Left renal cortex interstitium (tissue), 4 donors: ENCODE results near the gene TAF7. TPM values are rescaled to one million over a fixed set of nuclear protein-coding genes. Genes with fewer than 3 reads are reported as not detected.

Experiments used
- polyA plus RNA-seq, 4 donors: library from polyadenylated mRNA; unstranded; fragments of 120-200 nt; gene quantifications; one replicate each; pipeline ENCODE4 v1.2.1, GENCODE V29; 2013; ENCODE audit not compliant: insufficient read length in 4 of 4

TAF7 gene
- polyA plus RNA-seq, 4 donors, result 135 to 190 (median 151) TPM

Other genes with a start within 250 kb of the TAF7 start
- gene PCDHB2, start 226.2 kb downstream of the TAF7 start, polyA plus RNA-seq, result 1 to 10 TPM; 3.9 to 8.5 (median 6.3) TPM
- gene PCDHB3, start 220.3 kb downstream of the TAF7 start, polyA plus RNA-seq, result 1 to 10 TPM; 3.0 to 4.7 (median 3.5) TPM
- 1 to 10 TPM; 1.3 to 2.0 (median 2.0) TPM for gene PCDHB4, start 199.0 kb downstream of the TAF7 start, polyA plus RNA-seq
- gene PCDHB5, start 185.6 kb downstream of the TAF7 start, polyA plus RNA-seq, result 10 to 100 TPM in 1 of 4 donors, 1 to 10 TPM in 3; 5.2 to 10.2 (median 7.8) TPM
- gene PCDHB6, start 170.7 kb downstream of the TAF7 start, polyA plus RNA-seq, result 1 to 10 TPM; 2.6 to 4.1 (median 3.2) TPM
- gene PCDHB7, start 148.1 kb downstream of the TAF7 start, polyA plus RNA-seq, result 1 to 10 TPM; 4.5 to 7.1 (median 5.0) TPM
- 1 to 10 TPM; 1.5 to 4.5 (median 2.8) TPM for gene PCDHB8, start 143.0 kb downstream of the TAF7 start, polyA plus RNA-seq
- gene PCDHB16, start 138.4 kb downstream of the TAF7 start, polyA plus RNA-seq, result 1 to 10 TPM; 4.4 to 8.8 (median 7.3) TPM
- gene PCDHB9, start 133.6 kb downstream of the TAF7 start, polyA plus RNA-seq, result 1 to 10 TPM; 3.5 to 4.4 (median 4.1) TPM
- 1 to 10 TPM; 5.5 to 9.8 (median 6.6) TPM for gene PCDHB10, start 128.4 kb downstream of the TAF7 start, polyA plus RNA-seq
- gene PCDHB11, start 121.2 kb downstream of the TAF7 start, polyA plus RNA-seq, result 1 to 10 TPM; 4.9 to 6.0 (median 5.6) TPM
- 1 to 10 TPM; 4.7 to 6.3 (median 5.5) TPM for gene PCDHB12, start 112.1 kb downstream of the TAF7 start, polyA plus RNA-seq
- gene PCDHB13, start 106.9 kb downstream of the TAF7 start, polyA plus RNA-seq, result 1 to 10 TPM; 5.0 to 7.6 (median 5.4) TPM
- 10 to 100 TPM in 2 of 4 donors, 1 to 10 TPM in 2; 8.8 to 10.2 (median 9.8) TPM for gene PCDHB14, start 97.4 kb downstream of the TAF7 start, polyA plus RNA-seq
- 10 to 100 TPM; 11.1 to 16.0 (median 15.0) TPM for gene PCDHB15, start 75.4 kb downstream of the TAF7 start, polyA plus RNA-seq
- gene SLC25A2, start 16.7 kb downstream of the TAF7 start, polyA plus RNA-seq, result under 1 TPM in 1 of 4 donors, not detected in 3; 0.14 TPM
- 1 to 10 TPM in 3 of 4 donors, under 1 TPM in 1; 0.93 to 1.0 (median 1.0) TPM for gene PCDHGA1, start 9.7 kb upstream of the TAF7 start, polyA plus RNA-seq
- 1 to 10 TPM; 4.8 to 8.4 (median 7.6) TPM for gene PCDHGA2, start 18.0 kb upstream of the TAF7 start, polyA plus RNA-seq
- 1 to 10 TPM; 1.6 to 4.1 (median 3.0) TPM for gene PCDHGA3, start 23.0 kb upstream of the TAF7 start, polyA plus RNA-seq
- gene PCDHGB1, start 29.3 kb upstream of the TAF7 start, polyA plus RNA-seq, result 1 to 10 TPM; 1.6 to 2.2 (median 1.8) TPM
- 1 to 10 TPM; 2.1 to 3.0 (median 2.5) TPM for gene PCDHGA4, start 34.2 kb upstream of the TAF7 start, polyA plus RNA-seq
- 1 to 10 TPM; 3.2 to 4.9 (median 3.8) TPM for gene PCDHGB2, start 39.2 kb upstream of the TAF7 start, polyA plus RNA-seq
- 1 to 10 TPM; 2.5 to 3.0 (median 2.8) TPM for gene PCDHGA5, start 43.4 kb upstream of the TAF7 start, polyA plus RNA-seq
- gene PCDHGB3, start 49.5 kb upstream of the TAF7 start, polyA plus RNA-seq, result 1 to 10 TPM; 1.9 to 2.9 (median 2.2) TPM
- gene PCDHGA6, start 53.1 kb upstream of the TAF7 start, polyA plus RNA-seq, result 1 to 10 TPM; 5.7 to 8.9 (median 7.1) TPM
- 1 to 10 TPM; 2.0 to 2.6 (median 2.3) TPM for gene PCDHGA7, start 62.0 kb upstream of the TAF7 start, polyA plus RNA-seq
- 1 to 10 TPM; 4.4 to 6.1 (median 5.8) TPM for gene PCDHGB4, start 66.9 kb upstream of the TAF7 start, polyA plus RNA-seq
- under 1 TPM; 0.46 to 0.55 (median 0.51) TPM for gene PCDHGA8, start 71.8 kb upstream of the TAF7 start, polyA plus RNA-seq
- gene PCDHGB5, start 77.2 kb upstream of the TAF7 start, polyA plus RNA-seq, result 10 to 100 TPM in 2 of 4 donors, 1 to 10 TPM in 2; 8.8 to 10.6 (median 10.0) TPM
- gene PCDHGA9, start 82.0 kb upstream of the TAF7 start, polyA plus RNA-seq, result 1 to 10 TPM; 5.0 to 6.4 (median 5.3) TPM
- 1 to 10 TPM; 6.3 to 7.9 (median 7.4) TPM for gene PCDHGB6, start 87.2 kb upstream of the TAF7 start, polyA plus RNA-seq
- 1 to 10 TPM; 3.1 to 3.8 (median 3.6) TPM for gene PCDHGA10, start 92.2 kb upstream of the TAF7 start, polyA plus RNA-seq
- 10 to 100 TPM; 14.0 to 17.5 (median 14.3) TPM for gene PCDHGB7, start 96.9 kb upstream of the TAF7 start, polyA plus RNA-seq
- 1 to 10 TPM; 4.6 to 5.6 (median 5.1) TPM for gene PCDHGA11, start 100.3 kb upstream of the TAF7 start, polyA plus RNA-seq
- 1 to 10 TPM; 1.1 to 2.4 (median 1.5) TPM for gene PCDHGA12, start 109.7 kb upstream of the TAF7 start, polyA plus RNA-seq
- gene PCDHGC3, start 155.2 kb upstream of the TAF7 start, polyA plus RNA-seq, result 100 to 1,000 TPM in 3 of 4 donors, 10 to 100 TPM in 1; 88.8 to 152 (median 118) TPM
- 1 to 10 TPM; 2.8 to 4.1 (median 3.0) TPM for gene PCDHGC4, start 164.2 kb upstream of the TAF7 start, polyA plus RNA-seq
- gene PCDHGC5, start 168.3 kb upstream of the TAF7 start, polyA plus RNA-seq, result 1 to 10 TPM in 1 of 4 donors, under 1 TPM in 3; 0.22 to 1.1 (median 0.55) TPM